GM23338 (cell line): ENCODE measurements around the gene DCAF17. TPM values are rescaled to one million over a fixed set of nuclear protein-coding genes. Genes with fewer than 3 reads are reported as not detected.

Experiments
- ATAC-seq: fragments of 200-7000 bp; cut with Tn5 transposase; 3 replicates; pipeline ENCODE4 v1.9.1; 2020
- DNase-seq: peaks from one replicate; pipeline ENCODE4 v3.0.0-alpha.2; 2015; ENCODE audit warnings: low spot score
- H2AFZ ChIP-seq: fragments of 200-600 bp; sonication (generic); 2 replicates; pipeline ENCODE4 v1.8.0; 2016; ENCODE audit warnings: antibody characterized with exemption, mild to moderate bottlenecking, moderate library complexity
- H3F3A ChIP-seq: fragments of 200-600 bp; sonication (generic); replicated peaks from 2 replicates; pipeline ENCODE4 v1.8.0; 2017; ENCODE audit warnings: antibody characterized with exemption, mixed run types, low read depth
- H3K27ac ChIP-seq: fragments of 200-600 bp; sonication (generic); 2 replicates; pipeline ENCODE4 v1.6.1; 2016; ENCODE audit warnings: low read depth
- H3K27me3 ChIP-seq: fragments of 200-600 bp; sonication (generic); 2 replicates; pipeline ENCODE4 v1.8.0; 2016; ENCODE audit warnings: mild to moderate bottlenecking, mixed run types, moderate library complexity; ENCODE audit not compliant: insufficient read depth
- H3K36me3 ChIP-seq: fragments of 200-600 bp; sonication (generic); 2 replicates; pipeline ENCODE4 v1.8.0; 2016; ENCODE audit warnings: mild to moderate bottlenecking; ENCODE audit not compliant: insufficient read depth
- H3K4me1 ChIP-seq: fragments of 200-600 bp; sonication (generic); 2 replicates; pipeline ENCODE4 v1.8.0; 2016; ENCODE audit warnings: mild to moderate bottlenecking, moderate library complexity; ENCODE audit not compliant: insufficient read depth
- H3K4me2 ChIP-seq: fragments of 200-600 bp; sonication (generic); 2 replicates; pipeline ENCODE4 v1.7.1; 2017; ENCODE audit warnings: mixed run types
- H3K4me3 ChIP-seq: fragments of 200-600 bp; sonication (generic); 2 replicates; pipeline ENCODE4 v1.6.1; 2016; ENCODE audit warnings: mixed run types
- H3K79me2 ChIP-seq: fragments of 200-600 bp; sonication (generic); replicated peaks from 2 replicates; pipeline ENCODE4 v1.8.0; 2017; ENCODE audit warnings: mild to moderate bottlenecking; ENCODE audit not compliant: insufficient read depth
- H3K9me2 ChIP-seq: fragments of 200-600 bp; sonication (generic); 2 replicates; pipeline ENCODE4 v1.8.0; 2017; ENCODE audit not compliant: insufficient read depth
- H4K20me1 ChIP-seq: fragments of 200-600 bp; sonication (generic); replicated peaks from 2 replicates; pipeline ENCODE4 v1.8.0; 2017; ENCODE audit warnings: mild to moderate bottlenecking; ENCODE audit not compliant: insufficient read depth
- H3K27ac Mint-ChIP-seq: 2 replicates; pipeline ENCODE4 v1.8.0; 2020; ENCODE audit warnings: inconsistent platforms, mild to moderate bottlenecking, moderate library complexity, mixed read lengths
- H3K27me3 Mint-ChIP-seq: 3 replicates; pipeline ENCODE4 v1.8.0; 2022; ENCODE audit warnings: low read depth, mild to moderate bottlenecking, moderate library complexity, mixed read lengths, inconsistent platforms; ENCODE audit not compliant: insufficient read depth, poor library complexity
- H3K36me3 Mint-ChIP-seq: 3 replicates; pipeline ENCODE4 v1.8.0; 2021; ENCODE audit warnings: low read depth, mild to moderate bottlenecking, inconsistent platforms, moderate library complexity, mixed read lengths
- H3K4me1 Mint-ChIP-seq: 3 replicates; pipeline ENCODE4 v1.8.0; 2020; ENCODE audit warnings: mild to moderate bottlenecking, inconsistent platforms, mixed read lengths
- H3K4me3 Mint-ChIP-seq: 3 replicates; pipeline ENCODE4 v1.8.0; 2021; ENCODE audit warnings: moderate library complexity, mild to moderate bottlenecking, inconsistent platforms, mixed read lengths
- H3K9me3 Mint-ChIP-seq: 3 replicates; pipeline ENCODE4 v1.8.0; 2020; ENCODE audit warnings: moderate library complexity, mild to moderate bottlenecking, inconsistent platforms, mixed read lengths
- CREB1 ChIP-seq: fragments of 250-450 bp; sonication (Bioruptor Pico); IDR thresholded peaks from 2 replicates; pipeline ENCODE4 v1.5.0; 2020; ENCODE audit warnings: low read depth, mild to moderate bottlenecking, moderate library complexity
- EZH2 ChIP-seq: fragments of 200-600 bp; sonication (generic); IDR thresholded peaks from one replicate; pipeline ENCODE4 v1.8.0; 2017; ENCODE audit warnings: antibody characterized with exemption, mild to moderate bottlenecking, low read depth; ENCODE audit not compliant: unreplicated experiment
- EZH2phosphoT487 ChIP-seq: fragments of 200-600 bp; sonication (generic); IDR thresholded peaks from one replicate; pipeline ENCODE4 v1.8.1; 2018; ENCODE audit warnings: antibody characterized with exemption; ENCODE audit not compliant: unreplicated experiment
- NANOG ChIP-seq: IDR thresholded peaks from 2 replicates; pipeline ENCODE4 v1.6.1; 2016; ENCODE audit warnings: antibody characterized with exemption, borderline replicate concordance
- POLR2AphosphoS5 ChIP-seq: IDR thresholded peaks from 2 replicates; pipeline ENCODE4 v1.6.1; 2016; ENCODE audit warnings: antibody characterized with exemption, low read depth
- STAT1 ChIP-seq: IDR thresholded peaks from one replicate; pipeline ENCODE4 v1.6.1; 2016; ENCODE audit warnings: antibody characterized with exemption; ENCODE audit not compliant: unreplicated experiment
- ZNF114 ChIP-seq: fragments of 250-450 bp; sonication (Bioruptor Pico); IDR thresholded peaks from 2 replicates; pipeline ENCODE4 v1.5.0; 2020; ENCODE audit warnings: mild to moderate bottlenecking, moderate library complexity
- ZNF331 ChIP-seq: fragments of 250-450 bp; sonication (Bioruptor Pico); IDR thresholded peaks from 2 replicates; pipeline ENCODE4 v1.5.0; 2020; ENCODE audit warnings: low read depth, mild to moderate bottlenecking, moderate library complexity
- polyA plus RNA-seq: library from polyadenylated mRNA; unstranded; fragments of >200 nt; fragmentation: Nextera tagmentation; extraction: Ambion mirVana; gene quantifications from 2 replicates; pipeline ENCODE4 v1.2.1, GENCODE V29; 2016
- total RNA-seq: library from RNA; depleted of rRNA; stranded (reverse); fragments of >200 nt; shearing (Covaris generic); gene quantifications from 2 replicates; pipeline ENCODE4 v1.2.3, GENCODE V29; 2014
- TF ChIP-seq, protein P1 (sequence below): fragments of 250-450 bp; sonication (Bioruptor Pico); IDR thresholded peaks from 2 replicates; pipeline ENCODE4 v1.5.0; 2020; ENCODE audit warnings: mild to moderate bottlenecking, moderate library complexity
- TF ChIP-seq, protein P2 (sequence below): IDR thresholded peaks from 2 replicates; pipeline ENCODE4 v1.6.1; 2016; ENCODE audit warnings: antibody characterized with exemption
- TF ChIP-seq, protein P3 (sequence below): IDR thresholded peaks from one replicate; pipeline ENCODE4 v1.6.1; 2018; ENCODE audit warnings: antibody characterized with exemption; ENCODE audit not compliant: unreplicated experiment

DCAF17 gene
- total and polyA plus RNA-seq, 2 experiments from 2014 or later: 11.0 to 37.3 TPM

DNA sequence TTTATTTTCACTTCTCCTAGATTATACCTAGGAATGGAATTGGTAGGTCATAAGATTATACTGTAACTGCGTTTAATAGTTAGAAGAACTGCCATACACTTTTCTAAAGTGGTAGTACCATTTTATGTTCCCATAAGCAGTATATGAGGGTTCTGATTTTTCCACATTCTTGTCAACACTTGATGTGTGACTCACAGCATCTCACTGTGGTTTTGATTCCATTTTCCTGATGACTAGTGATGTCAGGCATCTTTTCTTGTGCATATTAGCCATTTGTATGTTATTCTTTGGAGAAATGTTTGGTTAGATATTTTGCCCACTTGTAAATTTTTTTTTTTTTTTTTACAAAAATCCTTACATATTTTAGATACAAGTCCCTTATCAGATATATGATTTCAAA is 2.3 kb downstream of the DCAF17 start:
- Histone ChIP-seq H2AFZ (no peak overlapping the region), H3K4me1 (peaks cover 18% of the 10 kb centered on the region), H3F3A (peaks cover 7% of the 10 kb centered on the region), H3K27ac (no peak overlapping the region), H3K36me3 (peaks cover 32% of the 10 kb centered on the region), H3K4me2 (no peak overlapping the region), H3K79me2 (peaks cover 74% of the 10 kb centered on the region), H3K4me3 (no peak overlapping the region), H3K27me3 (no peaks in the 10 kb centered on the region), H3K9me2 (no peaks in the 10 kb centered on the region), H4K20me1 (no peaks in the 10 kb centered on the region)
- H3K4me3 Mint-ChIP-seq: no peak overlapping the region
- H3K36me3 Mint-ChIP-seq: peaks cover 84% of the 10 kb centered on the region
- peaks cover 24% of the 10 kb centered on the region; the same call in 2 of the 3 replicates for H3K4me1 Mint-ChIP-seq
- peaks cover 13% of the 10 kb centered on the region; the same call in 2 of the 3 replicates for H3K9me3 Mint-ChIP-seq
- ATAC-seq (no peak), DNase-seq (no peak)
- H3K27ac Mint-ChIP-seq: no peak overlapping the region
- TF ChIP-seq ZNF331 (no peak), ZNF114 (CRISPR knock-in tag) (no peak)
- H3K27me3 Mint-ChIP-seq: peaks cover 3% of the 10 kb centered on the region

DNA sequence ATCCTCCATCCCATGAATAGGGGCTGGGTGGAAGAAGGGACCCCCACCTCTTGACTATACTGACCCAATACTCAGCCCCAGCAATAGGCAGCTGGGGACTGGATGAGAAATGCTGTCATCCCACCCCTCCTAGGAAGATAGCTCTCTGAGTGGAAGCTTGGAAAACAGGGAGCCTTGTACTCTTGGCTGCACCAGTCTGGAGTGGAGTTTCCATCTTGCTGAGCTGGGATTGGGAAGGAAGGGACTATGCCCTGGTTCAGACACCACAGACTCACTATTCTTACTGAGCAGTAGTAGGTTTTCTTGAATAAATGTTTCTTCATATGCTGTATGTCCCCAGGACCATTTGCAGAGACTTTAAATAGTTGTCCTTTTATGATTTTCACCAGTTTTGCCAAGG is 7.4 kb downstream of the DCAF17 start:
- H3K4me2 ChIP-seq: no peak overlapping the region
- H3K4me3 Mint-ChIP-seq: no peak overlapping the region
- no peaks in the 10 kb centered on the region for H3K4me1 Mint-ChIP-seq
- H3K36me3 Mint-ChIP-seq: peaks cover 80% of the 10 kb centered on the region
- no peaks in the 10 kb centered on the region for H3F3A ChIP-seq
- no peaks in the 10 kb centered on the region for H3K4me1 ChIP-seq
- H3K27ac ChIP-seq: no peak overlapping the region
- H3K27me3 ChIP-seq: no peaks in the 10 kb centered on the region
- no peak overlapping the region for H2AFZ ChIP-seq
- no peaks in the 10 kb centered on the region for H3K9me2 ChIP-seq
- no peak overlapping the region for H3K4me3 ChIP-seq
- H3K9me3 Mint-ChIP-seq: peaks cover 3% of the 10 kb centered on the region; the same call in 2 of the 3 replicates
- no peaks in the 10 kb centered on the region for H3K27me3 Mint-ChIP-seq
- H3K79me2 ChIP-seq: peaks cover 38% of the 10 kb centered on the region
- H3K36me3 ChIP-seq: peaks cover 29% of the 10 kb centered on the region; the same call in 1 of the 2 replicates
- TF ChIP-seq, protein P1, sequence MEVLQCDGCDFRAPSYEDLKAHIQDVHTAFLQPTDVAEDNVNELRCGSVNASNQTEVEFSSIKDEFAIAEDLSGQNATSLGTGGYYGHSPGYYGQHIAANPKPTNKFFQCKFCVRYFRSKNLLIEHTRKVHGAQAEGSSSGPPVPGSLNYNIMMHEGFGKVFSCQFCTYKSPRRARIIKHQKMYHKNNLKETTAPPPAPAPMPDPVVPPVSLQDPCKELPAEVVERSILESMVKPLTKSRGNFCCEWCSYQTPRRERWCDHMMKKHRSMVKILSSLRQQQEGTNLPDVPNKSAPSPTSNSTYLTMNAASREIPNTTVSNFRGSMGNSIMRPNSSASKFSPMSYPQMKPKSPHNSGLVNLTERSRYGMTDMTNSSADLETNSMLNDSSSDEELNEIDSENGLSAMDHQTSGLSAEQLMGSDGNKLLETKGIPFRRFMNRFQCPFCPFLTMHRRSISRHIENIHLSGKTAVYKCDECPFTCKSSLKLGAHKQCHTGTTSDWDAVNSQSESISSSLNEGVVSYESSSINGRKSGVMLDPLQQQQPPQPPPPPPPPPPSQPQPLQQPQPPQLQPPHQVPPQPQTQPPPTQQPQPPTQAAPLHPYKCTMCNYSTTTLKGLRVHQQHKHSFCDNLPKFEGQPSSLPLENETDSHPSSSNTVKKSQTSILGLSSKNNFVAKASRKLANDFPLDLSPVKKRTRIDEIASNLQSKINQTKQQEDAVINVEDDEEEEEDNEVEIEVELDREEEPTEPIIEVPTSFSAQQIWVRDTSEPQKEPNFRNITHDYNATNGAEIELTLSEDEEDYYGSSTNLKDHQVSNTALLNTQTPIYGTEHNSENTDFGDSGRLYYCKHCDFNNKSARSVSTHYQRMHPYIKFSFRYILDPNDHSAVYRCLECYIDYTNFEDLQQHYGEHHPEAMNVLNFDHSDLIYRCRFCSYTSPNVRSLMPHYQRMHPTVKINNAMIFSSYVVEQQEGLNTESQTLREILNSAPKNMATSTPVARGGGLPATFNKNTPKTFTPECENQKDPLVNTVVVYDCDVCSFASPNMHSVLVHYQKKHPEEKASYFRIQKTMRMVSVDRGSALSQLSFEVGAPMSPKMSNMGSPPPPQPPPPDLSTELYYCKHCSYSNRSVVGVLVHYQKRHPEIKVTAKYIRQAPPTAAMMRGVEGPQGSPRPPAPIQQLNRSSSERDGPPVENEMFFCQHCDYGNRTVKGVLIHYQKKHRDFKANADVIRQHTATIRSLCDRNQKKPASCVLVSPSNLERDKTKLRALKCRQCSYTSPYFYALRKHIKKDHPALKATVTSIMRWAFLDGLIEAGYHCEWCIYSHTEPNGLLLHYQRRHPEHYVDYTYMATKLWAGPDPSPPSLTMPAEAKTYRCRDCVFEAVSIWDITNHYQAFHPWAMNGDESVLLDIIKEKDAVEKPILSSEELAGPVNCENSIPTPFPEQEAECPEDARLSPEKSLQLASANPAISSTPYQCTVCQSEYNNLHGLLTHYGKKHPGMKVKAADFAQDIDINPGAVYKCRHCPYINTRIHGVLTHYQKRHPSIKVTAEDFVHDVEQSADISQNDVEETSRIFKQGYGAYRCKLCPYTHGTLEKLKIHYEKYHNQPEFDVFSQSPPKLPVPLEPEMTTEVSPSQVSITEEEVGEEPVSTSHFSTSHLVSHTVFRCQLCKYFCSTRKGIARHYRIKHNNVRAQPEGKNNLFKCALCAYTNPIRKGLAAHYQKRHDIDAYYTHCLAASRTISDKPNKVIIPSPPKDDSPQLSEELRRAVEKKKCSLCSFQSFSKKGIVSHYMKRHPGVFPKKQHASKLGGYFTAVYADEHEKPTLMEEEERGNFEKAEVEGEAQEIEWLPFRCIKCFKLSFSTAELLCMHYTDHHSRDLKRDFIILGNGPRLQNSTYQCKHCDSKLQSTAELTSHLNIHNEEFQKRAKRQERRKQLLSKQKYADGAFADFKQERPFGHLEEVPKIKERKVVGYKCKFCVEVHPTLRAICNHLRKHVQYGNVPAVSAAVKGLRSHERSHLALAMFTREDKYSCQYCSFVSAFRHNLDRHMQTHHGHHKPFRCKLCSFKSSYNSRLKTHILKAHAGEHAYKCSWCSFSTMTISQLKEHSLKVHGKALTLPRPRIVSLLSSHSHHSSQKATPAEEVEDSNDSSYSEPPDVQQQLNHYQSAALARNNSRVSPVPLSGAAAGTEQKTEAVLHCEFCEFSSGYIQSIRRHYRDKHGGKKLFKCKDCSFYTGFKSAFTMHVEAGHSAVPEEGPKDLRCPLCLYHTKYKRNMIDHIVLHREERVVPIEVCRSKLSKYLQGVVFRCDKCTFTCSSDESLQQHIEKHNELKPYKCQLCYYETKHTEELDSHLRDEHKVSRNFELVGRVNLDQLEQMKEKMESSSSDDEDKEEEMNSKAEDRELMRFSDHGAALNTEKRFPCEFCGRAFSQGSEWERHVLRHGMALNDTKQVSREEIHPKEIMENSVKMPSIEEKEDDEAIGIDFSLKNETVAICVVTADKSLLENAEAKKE (CRISPR knock-in tag): no peak
- TF ChIP-seq EZH2phosphoT487 (no peak), ZNF114 (CRISPR knock-in tag) (no peak), POLR2AphosphoS5 (no peak), ZNF331 (no peak), NANOG (no peak), STAT1 (no peak), CREB1 (CRISPR knock-in tag) (no peak), EZH2 (no peak)
- TF ChIP-seq, protein P2, sequence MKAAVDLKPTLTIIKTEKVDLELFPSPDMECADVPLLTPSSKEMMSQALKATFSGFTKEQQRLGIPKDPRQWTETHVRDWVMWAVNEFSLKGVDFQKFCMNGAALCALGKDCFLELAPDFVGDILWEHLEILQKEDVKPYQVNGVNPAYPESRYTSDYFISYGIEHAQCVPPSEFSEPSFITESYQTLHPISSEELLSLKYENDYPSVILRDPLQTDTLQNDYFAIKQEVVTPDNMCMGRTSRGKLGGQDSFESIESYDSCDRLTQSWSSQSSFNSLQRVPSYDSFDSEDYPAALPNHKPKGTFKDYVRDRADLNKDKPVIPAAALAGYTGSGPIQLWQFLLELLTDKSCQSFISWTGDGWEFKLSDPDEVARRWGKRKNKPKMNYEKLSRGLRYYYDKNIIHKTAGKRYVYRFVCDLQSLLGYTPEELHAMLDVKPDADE: no peak
- TF ChIP-seq, protein P3, sequence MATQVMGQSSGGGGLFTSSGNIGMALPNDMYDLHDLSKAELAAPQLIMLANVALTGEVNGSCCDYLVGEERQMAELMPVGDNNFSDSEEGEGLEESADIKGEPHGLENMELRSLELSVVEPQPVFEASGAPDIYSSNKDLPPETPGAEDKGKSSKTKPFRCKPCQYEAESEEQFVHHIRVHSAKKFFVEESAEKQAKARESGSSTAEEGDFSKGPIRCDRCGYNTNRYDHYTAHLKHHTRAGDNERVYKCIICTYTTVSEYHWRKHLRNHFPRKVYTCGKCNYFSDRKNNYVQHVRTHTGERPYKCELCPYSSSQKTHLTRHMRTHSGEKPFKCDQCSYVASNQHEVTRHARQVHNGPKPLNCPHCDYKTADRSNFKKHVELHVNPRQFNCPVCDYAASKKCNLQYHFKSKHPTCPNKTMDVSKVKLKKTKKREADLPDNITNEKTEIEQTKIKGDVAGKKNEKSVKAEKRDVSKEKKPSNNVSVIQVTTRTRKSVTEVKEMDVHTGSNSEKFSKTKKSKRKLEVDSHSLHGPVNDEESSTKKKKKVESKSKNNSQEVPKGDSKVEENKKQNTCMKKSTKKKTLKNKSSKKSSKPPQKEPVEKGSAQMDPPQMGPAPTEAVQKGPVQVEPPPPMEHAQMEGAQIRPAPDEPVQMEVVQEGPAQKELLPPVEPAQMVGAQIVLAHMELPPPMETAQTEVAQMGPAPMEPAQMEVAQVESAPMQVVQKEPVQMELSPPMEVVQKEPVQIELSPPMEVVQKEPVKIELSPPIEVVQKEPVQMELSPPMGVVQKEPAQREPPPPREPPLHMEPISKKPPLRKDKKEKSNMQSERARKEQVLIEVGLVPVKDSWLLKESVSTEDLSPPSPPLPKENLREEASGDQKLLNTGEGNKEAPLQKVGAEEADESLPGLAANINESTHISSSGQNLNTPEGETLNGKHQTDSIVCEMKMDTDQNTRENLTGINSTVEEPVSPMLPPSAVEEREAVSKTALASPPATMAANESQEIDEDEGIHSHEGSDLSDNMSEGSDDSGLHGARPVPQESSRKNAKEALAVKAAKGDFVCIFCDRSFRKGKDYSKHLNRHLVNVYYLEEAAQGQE: no peak
- DNase-seq (no peak), ATAC-seq (no peak)
- no peak overlapping the region for H3K27ac Mint-ChIP-seq
- H4K20me1 ChIP-seq: no peaks in the 10 kb centered on the region
